Neural progenitor cell (in vitro differentiated cells): Measurements from ENCODE around the gene TLE5. TPM values are rescaled to one million over a fixed set of nuclear protein-coding genes. Genes with fewer than 3 reads are reported as not detected.
A peak's percentile ranks its signal among the peaks of the same experiment; 100 is the strongest.

ENCODE experiments used
- DNase-seq: peaks from one replicate; pipeline ENCODE4 v3.0.0-alpha.2; 2016; ENCODE audit warnings: low spot score
- H2AFZ ChIP-seq: fragments of 200-600 bp; sonication (generic); replicated peaks from 2 replicates; pipeline ENCODE4 v1.6.1; 2016; ENCODE audit warnings: antibody characterized with exemption
- H3F3A ChIP-seq: fragments of 200-600 bp; sonication (generic); 2 replicates; pipeline ENCODE4 v1.6.1; 2016; ENCODE audit warnings: antibody characterized with exemption, low read depth
- H3K27ac ChIP-seq: fragments of 200-600 bp; sonication (generic); 2 replicates; pipeline ENCODE4 v1.5.1; 2016; ENCODE audit warnings: mild to moderate bottlenecking
- H3K27me3 ChIP-seq: fragments of 200-600 bp; sonication (generic); 2 replicates; pipeline ENCODE4 v1.6.1; 2016; ENCODE audit warnings: mild to moderate bottlenecking, moderate library complexity
- H3K36me3 ChIP-seq: fragments of 200-600 bp; sonication (generic); 2 replicates; pipeline ENCODE4 v1.5.1; 2016
- H3K4me1 ChIP-seq: fragments of 200-600 bp; sonication (generic); 2 replicates; pipeline ENCODE4 v1.6.1; 2016; ENCODE audit warnings: mixed run types
- H3K4me2 ChIP-seq: fragments of 200-600 bp; sonication (generic); 2 replicates; pipeline ENCODE4 v1.6.1; 2016
- H3K4me3 ChIP-seq: fragments of 200-600 bp; sonication (generic); 2 replicates; pipeline ENCODE4 v1.5.1; 2016
- H3K79me2 ChIP-seq: fragments of 200-600 bp; sonication (generic); 2 replicates; pipeline ENCODE4 v1.6.1; 2016; ENCODE audit warnings: low read depth
- H3K9ac ChIP-seq: fragments of 200-600 bp; sonication (generic); 2 replicates; pipeline ENCODE4 v1.6.1; 2016
- H3K9me3 ChIP-seq: fragments of 200-600 bp; sonication (generic); 2 replicates; pipeline ENCODE4 v1.5.1; 2016; ENCODE audit warnings: low read depth
- H4K20me1 ChIP-seq: fragments of 200-600 bp; sonication (generic); 2 replicates; pipeline ENCODE4 v1.6.1; 2016; ENCODE audit warnings: low read depth
- H3K27ac Mint-ChIP-seq: 3 replicates; pipeline ENCODE4 v1.8.0; 2021; ENCODE audit warnings: mixed read lengths
- H3K27me3 Mint-ChIP-seq: 2 replicates; pipeline ENCODE4 v1.8.0; 2022; ENCODE audit warnings: low read depth, mild to moderate bottlenecking, inconsistent platforms, moderate library complexity, mixed read lengths; ENCODE audit not compliant: insufficient read depth
- H3K36me3 Mint-ChIP-seq: 3 replicates; pipeline ENCODE4 v1.8.0; 2021; ENCODE audit warnings: mixed read lengths
- H3K4me1 Mint-ChIP-seq: 3 replicates; pipeline ENCODE4 v1.8.0; 2021; ENCODE audit warnings: mixed read lengths
- H3K4me3 Mint-ChIP-seq: 3 replicates; pipeline ENCODE4 v1.8.0; 2021; ENCODE audit warnings: mild to moderate bottlenecking, moderate library complexity, mixed read lengths
- H3K9me3 Mint-ChIP-seq: 3 replicates; pipeline ENCODE4 v1.8.0; 2020; ENCODE audit warnings: mixed read lengths
- EZH2 ChIP-seq: fragments of 200-600 bp; sonication (generic); IDR thresholded peaks from 2 replicates; pipeline ENCODE4 v1.6.1; 2017; ENCODE audit warnings: antibody characterized with exemption, mild to moderate bottlenecking, moderate library complexity
- EZH2phosphoT487 ChIP-seq: fragments of 200-600 bp; sonication (generic); IDR thresholded peaks from 2 replicates; pipeline ENCODE4 v1.6.1; 2017; ENCODE audit warnings: antibody characterized with exemption
- total RNA-seq: library from RNA; depleted of rRNA; stranded (reverse); fragments of >200 nt; gene quantifications from 2 replicates; pipeline ENCODE4 v1.2.3, GENCODE V29; 2015; ENCODE audit warnings: low replicate concordance
- TF ChIP-seq, protein P1 (sequence below): fragments of 200-600 bp; sonication (generic); IDR thresholded peaks from 2 replicates; pipeline ENCODE4 v1.5.1; 2017; ENCODE audit warnings: antibody characterized with exemption, mild to moderate bottlenecking

The TLE5 gene
- total RNA-seq, 1 donor from 2014 or later, result 54.6 TPM

DNA sequence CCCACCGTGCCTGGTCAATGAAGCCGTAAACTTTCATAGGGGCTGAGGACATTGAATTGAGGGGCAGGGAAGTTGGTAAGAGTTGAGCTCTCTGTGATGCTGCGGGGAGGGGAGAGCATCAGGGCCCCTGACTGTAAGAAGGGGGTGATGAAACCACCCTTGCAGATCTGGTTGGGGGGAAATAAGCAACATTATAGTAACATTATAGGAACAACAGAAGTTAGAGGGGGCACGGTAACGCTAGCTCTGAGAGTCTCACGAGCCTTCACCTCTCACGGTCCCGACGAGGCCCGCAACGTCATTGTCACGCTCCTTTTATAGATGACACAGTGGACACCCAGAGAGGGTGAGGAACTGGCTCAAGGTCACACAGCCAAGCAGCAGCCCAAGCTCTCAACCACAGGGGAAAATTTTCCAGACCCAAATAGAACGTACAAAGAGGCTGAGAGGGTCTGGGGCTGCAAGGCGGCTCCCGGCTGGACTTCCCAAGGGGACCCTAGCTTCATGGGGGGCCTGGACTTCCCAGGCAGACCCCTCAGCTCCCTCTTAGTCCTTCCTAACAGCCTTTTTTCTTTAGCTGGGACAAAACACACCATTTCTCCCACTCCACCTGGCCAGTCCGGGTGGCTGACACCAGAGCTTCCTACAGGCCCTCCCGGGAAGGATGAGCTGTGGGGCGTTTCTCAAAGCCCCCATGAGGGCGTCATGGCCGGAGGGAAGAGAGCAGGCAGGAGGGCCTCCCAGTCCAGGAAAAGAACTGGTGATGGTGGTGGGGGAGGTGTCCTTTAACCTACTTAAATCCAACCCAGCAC lies 4.1 kb downstream of the TLE5 start:
- no peak for DNase-seq
- Histone ChIP-seq H3K4me3 (no peak overlapping the region), H3K9me3 (no peaks in the 10 kb centered on the region), H3K36me3 (peaks cover 5% of the 10 kb centered on the region), H3K9ac (no peak overlapping the region), H3K79me2 (peaks cover 6% of the 10 kb centered on the region), H3K27me3 (peaks cover 7% of the 10 kb centered on the region), H3K4me1 (peaks cover 28% of the 10 kb centered on the region), H4K20me1 (peaks cover 78% of the 10 kb centered on the region), H3F3A (peaks cover 65% of the 10 kb centered on the region), H3K27ac (no peak overlapping the region), H3K4me2 (no peak overlapping the region), H2AFZ (no peak overlapping the region)
- Mint-ChIP-seq H3K27me3 (peaks cover 6% of the 10 kb centered on the region), H3K4me1 (peaks cover 32% of the 10 kb centered on the region), H3K27ac (no peak overlapping the region), H3K9me3 (no peaks in the 10 kb centered on the region), H3K4me3 (peak overlapping the region; percentile 43), H3K36me3 (peaks cover 15% of the 10 kb centered on the region)
- TF ChIP-seq EZH2phosphoT487 (no peak), EZH2 (no peak)
- TF ChIP-seq, protein P1, sequence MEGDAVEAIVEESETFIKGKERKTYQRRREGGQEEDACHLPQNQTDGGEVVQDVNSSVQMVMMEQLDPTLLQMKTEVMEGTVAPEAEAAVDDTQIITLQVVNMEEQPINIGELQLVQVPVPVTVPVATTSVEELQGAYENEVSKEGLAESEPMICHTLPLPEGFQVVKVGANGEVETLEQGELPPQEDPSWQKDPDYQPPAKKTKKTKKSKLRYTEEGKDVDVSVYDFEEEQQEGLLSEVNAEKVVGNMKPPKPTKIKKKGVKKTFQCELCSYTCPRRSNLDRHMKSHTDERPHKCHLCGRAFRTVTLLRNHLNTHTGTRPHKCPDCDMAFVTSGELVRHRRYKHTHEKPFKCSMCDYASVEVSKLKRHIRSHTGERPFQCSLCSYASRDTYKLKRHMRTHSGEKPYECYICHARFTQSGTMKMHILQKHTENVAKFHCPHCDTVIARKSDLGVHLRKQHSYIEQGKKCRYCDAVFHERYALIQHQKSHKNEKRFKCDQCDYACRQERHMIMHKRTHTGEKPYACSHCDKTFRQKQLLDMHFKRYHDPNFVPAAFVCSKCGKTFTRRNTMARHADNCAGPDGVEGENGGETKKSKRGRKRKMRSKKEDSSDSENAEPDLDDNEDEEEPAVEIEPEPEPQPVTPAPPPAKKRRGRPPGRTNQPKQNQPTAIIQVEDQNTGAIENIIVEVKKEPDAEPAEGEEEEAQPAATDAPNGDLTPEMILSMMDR, result no peak

DNA sequence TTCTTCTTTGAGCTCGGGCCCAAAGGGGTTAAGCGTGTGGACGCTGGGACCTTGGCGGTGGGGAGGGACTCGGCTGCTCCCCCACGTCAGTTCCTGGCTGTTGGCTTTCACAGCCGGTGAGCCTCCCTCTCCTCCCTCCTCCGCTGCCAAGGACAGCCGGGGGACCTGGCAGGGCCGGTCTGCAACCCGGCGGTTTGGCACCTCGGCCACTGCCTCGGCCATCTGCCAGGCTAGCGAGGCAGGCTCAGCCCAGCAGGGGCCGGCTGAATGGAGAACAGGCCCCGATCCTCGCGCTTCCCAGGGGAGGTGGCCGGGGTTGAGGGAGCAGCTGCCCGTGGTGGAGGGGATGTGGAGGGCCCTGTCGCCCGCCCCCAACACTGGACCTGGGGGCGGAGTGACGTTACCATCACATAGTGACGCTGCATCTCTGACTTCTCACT lies 5.0 kb downstream of the TLE5 start:
- Histone ChIP-seq H4K20me1 (peaks cover 80% of the 10 kb centered on the region), H2AFZ (no peak overlapping the region), H3K9ac (no peak overlapping the region), H3K4me2 (peak overlapping the region; percentile 66), H3F3A (peaks cover 65% of the 10 kb centered on the region), H3K27ac (no peak overlapping the region), H3K27me3 (no peaks in the 10 kb centered on the region), H3K36me3 (peaks cover 5% of the 10 kb centered on the region), H3K4me1 (peaks cover 28% of the 10 kb centered on the region), H3K4me3 (no peak overlapping the region), H3K79me2 (peaks cover 6% of the 10 kb centered on the region), H3K9me3 (no peaks in the 10 kb centered on the region)
- peaks cover 6% of the 10 kb centered on the region for H3K27me3 Mint-ChIP-seq
- H3K9me3 Mint-ChIP-seq, result no peaks in the 10 kb centered on the region
- TF ChIP-seq EZH2, result no peak
- TF ChIP-seq, protein P1, result no peak
- TF ChIP-seq EZH2phosphoT487, result no peak
- H3K4me3 Mint-ChIP-seq, result no peak overlapping the region
- DNase-seq, result no peak
- H3K36me3 Mint-ChIP-seq, result peaks cover 15% of the 10 kb centered on the region
- H3K27ac Mint-ChIP-seq, result no peak overlapping the region
- peaks cover 32% of the 10 kb centered on the region for H3K4me1 Mint-ChIP-seq

DNA sequence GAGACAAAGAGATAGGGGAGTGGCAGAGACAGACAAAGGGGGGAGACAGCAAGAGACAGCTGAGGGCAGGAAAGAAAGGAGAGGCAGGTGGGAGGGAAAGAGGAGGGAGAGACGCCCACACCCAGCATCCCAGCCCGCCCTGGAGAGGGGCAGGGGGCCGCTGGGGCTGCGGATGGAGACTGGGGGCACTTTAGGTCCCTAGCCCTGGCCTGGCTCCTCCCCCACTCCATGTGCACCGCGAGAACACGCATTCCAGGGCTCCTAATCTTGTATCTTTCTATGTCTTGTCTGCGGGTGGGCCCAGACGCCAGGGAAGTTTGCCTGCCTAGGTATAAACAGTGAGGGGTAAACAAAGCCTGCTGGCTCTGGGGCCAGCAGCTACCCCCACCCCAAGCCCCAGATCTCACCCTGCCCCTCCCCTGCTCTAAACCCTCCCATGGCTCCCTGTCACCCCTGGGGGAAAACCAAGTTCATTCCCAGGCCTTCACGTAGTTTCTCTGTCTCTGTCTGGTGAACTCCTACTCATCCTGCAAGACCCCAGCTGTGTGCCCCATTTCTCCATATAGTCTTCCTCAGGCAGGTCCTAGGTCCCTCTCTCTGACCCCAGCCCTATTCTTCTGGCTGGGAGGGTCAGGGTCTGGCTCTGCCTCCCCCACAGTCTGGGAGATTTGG lies 5.7 kb downstream of the TLE5 start:
- Histone ChIP-seq H2AFZ (no peak overlapping the region), H3K79me2 (peaks cover 6% of the 10 kb centered on the region), H3K4me1 (peaks cover 28% of the 10 kb centered on the region), H3K9ac (no peak overlapping the region), H3K27me3 (no peaks in the 10 kb centered on the region), H3K9me3 (no peaks in the 10 kb centered on the region), H3K36me3 (peaks cover 5% of the 10 kb centered on the region), H3K27ac (no peak overlapping the region), H3K4me3 (peak overlapping the region; percentile 13), H3K4me2 (peak overlapping the region; percentile 66), H3F3A (peaks cover 65% of the 10 kb centered on the region), H4K20me1 (peaks cover 80% of the 10 kb centered on the region)
- peaks cover 6% of the 10 kb centered on the region for H3K27me3 Mint-ChIP-seq
- H3K4me1 Mint-ChIP-seq, result peaks cover 32% of the 10 kb centered on the region
- H3K9me3 Mint-ChIP-seq, result no peaks in the 10 kb centered on the region
- H3K36me3 Mint-ChIP-seq, result peaks cover 15% of the 10 kb centered on the region
- H3K4me3 Mint-ChIP-seq, result peak overlapping the region; percentile 11
- TF ChIP-seq, protein P1, result no peak
- no peak for TF ChIP-seq EZH2
- TF ChIP-seq EZH2phosphoT487, result no peak
- DNase-seq, result peak; percentile 76
- no peak overlapping the region for H3K27ac Mint-ChIP-seq
